Measurements from ENCODE around the gene UCK1. TPM values are rescaled to one million over a fixed set of nuclear protein-coding genes. Genes with fewer than 3 reads are reported as not detected.

Gene UCK1
- total RNA-seq, 3 donors from 2014 or later: 25.2 to 43.4 (median 27.4) TPM

DNA sequence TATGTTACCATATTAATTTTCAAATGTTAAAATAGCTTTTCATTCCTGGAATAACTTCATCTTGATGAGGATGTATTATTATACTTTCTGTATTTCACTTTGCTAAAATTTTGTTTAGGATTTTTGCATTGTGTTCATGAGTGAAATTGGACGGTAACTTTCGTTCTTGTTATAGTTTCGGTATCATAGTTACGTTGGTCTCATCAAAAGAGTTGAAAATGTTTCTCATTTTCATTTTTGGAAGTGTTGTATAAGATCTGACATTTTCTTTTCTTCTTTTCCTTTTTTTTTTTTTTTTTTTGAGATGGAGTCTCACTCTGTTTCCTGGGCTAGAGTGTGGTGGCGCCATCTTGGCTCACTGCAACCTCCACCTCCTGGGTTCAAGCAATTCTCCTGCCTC, 34.3 kb upstream of the UCK1 start:
- no peak for ATAC-seq

DNA sequence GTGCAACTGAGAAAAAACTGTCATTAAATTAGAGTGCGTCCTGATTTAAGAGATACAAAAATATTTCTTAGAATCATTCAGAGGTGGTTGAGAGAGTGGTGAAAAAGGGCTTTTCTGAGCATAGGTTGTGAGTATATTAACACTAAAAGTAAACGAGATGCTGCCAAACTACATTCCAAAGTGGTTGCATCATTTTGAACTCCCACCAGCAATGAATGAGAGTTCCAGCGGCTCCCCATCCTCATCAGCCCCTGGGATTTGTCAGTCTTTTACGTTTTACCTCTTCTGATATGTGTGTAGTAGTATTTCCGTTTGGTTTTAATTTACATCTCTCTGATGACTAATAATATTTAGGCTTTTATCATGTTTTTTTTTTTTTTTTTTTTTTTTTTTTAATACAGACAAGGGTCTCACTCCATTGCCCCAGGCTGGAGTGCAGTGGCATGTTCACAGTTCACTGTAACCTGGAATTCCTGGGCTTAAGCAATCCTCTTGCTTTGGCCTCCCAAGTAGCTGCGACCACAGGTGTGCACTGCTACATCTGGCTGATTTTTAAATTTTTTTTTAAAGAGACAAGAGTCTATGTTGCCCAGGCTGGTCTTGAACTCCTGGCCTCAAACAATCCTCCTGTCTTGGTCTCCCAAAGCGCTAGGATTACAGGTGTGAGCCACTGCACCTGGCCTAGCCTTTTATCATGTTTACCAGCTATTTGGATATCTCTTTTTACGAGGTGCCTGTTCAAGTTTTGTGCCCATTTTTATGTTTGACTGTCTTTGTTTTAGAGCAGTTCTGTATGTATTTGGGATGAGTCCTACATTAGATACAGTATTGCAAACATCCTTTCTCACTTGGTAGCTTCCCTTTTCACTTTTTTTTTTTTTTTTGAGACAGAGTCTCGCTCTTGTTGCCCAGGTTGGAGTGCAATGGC, 31.2 kb upstream of the UCK1 start:
- no peak for ATAC-seq

More for the DNA sequence above, 34.3 kb upstream of the UCK1 start:
- TF ChIP-seq, protein P1, sequence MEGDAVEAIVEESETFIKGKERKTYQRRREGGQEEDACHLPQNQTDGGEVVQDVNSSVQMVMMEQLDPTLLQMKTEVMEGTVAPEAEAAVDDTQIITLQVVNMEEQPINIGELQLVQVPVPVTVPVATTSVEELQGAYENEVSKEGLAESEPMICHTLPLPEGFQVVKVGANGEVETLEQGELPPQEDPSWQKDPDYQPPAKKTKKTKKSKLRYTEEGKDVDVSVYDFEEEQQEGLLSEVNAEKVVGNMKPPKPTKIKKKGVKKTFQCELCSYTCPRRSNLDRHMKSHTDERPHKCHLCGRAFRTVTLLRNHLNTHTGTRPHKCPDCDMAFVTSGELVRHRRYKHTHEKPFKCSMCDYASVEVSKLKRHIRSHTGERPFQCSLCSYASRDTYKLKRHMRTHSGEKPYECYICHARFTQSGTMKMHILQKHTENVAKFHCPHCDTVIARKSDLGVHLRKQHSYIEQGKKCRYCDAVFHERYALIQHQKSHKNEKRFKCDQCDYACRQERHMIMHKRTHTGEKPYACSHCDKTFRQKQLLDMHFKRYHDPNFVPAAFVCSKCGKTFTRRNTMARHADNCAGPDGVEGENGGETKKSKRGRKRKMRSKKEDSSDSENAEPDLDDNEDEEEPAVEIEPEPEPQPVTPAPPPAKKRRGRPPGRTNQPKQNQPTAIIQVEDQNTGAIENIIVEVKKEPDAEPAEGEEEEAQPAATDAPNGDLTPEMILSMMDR (IDR thresholded peaks at IDR 0.05): no peak
- Histone ChIP-seq H3K4me1 (ENCODE audit: low read depth) (no peaks in the 10 kb centered on the region), H3K9me3 (no peaks in the 10 kb centered on the region), H3K36me3 (ENCODE audit: low read depth) (no peaks in the 10 kb centered on the region), H3K4me3 (no peak overlapping the region)
- intact Hi-C loops (cut with DNase I, micrococcal nuclease): no loop called here
- no peak for DNase-seq

DNA sequence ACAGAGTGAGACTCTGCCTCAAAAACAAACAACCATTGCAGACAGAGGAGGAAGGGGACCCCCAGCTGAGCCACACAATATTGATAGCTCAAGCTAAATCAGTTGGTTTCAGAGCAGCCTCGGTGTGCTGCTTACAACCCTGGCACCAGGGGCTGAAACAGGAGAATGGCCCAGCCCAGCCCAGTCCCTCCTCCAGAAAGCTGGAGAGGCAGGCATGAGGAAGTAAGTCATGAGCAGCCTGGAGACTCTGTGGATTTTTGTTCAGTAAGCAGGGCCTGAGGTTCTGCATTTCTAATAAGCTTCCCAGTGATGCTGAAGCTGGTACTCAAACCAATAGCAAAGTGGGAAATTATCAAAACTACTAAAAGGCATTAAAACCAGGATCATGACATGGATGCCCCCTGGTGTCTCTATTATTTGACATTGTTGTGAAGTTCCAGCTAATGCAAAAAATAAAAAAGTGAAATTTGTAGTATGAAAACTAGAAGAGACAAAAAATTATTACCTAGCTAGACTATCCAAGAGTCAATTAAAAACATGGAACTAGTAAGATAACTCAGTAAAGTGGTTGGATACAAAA, 28.4 kb upstream of the UCK1 start:
- TF ChIP-seq, protein P1 (IDR thresholded peaks at IDR 0.05): no peak
- H3K36me3 ChIP-seq (ENCODE audit: low read depth): no peaks in the 10 kb centered on the region

More for the DNA sequence above, 31.2 kb upstream of the UCK1 start:
- H3K4me3 ChIP-seq: no peak overlapping the region
- H3K9me3 ChIP-seq: no peaks in the 10 kb centered on the region
- TF ChIP-seq, protein P1 (IDR thresholded peaks at IDR 0.05): no peak
- no peaks in the 10 kb centered on the region for H3K4me1 ChIP-seq (ENCODE audit: low read depth)
- no peak for DNase-seq
- intact Hi-C loops (cut with DNase I, micrococcal nuclease): no loop called here
- H3K36me3 ChIP-seq (ENCODE audit: low read depth): no peaks in the 10 kb centered on the region

DNA sequence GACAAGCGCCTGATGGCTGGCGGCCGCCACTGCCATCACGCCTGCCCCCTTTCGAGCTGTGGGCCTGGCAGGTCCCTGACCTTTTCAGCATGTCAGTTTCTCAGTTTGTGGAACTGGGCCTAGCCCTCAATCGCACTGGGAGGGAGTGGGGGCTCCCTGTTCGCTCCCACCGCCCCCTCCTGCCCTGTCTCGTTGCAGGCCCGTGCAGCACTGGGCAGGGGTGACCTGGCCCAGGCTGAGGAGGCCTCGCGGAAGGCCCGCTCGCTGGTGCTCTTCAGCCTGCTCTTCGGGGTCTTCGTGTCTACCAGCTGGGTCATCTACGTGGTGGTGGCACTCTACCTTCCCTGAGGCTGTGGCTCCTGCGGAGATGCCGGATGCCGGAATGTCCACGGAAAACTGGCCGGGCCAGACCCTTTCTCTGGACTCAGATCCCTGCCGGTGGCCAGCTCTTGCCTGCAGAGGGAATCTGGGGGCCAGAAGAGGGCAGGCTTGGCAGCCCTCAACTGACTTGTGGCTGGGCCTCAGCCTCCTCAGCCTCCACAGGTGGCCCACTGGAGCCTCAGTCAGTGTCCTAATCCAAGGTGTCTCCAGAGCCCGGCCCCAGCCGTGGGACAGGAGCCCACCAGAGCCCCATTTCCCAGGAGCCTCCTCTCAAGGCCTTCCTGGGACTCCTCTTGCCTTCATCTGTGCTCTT, 26.9 kb upstream of the UCK1 start:
- Histone ChIP-seq H3K4me3 (no peak overlapping the region), H3K4me1 (ENCODE audit: low read depth) (no peaks in the 10 kb centered on the region), H3K9me3 (no peaks in the 10 kb centered on the region), H3K36me3 (ENCODE audit: low read depth) (no peaks in the 10 kb centered on the region)
- intact Hi-C loops (cut with DNase I, micrococcal nuclease): no loop called here
- TF ChIP-seq, protein P1 (IDR thresholded peaks at IDR 0.05): no peak
- DNase-seq (no peak), ATAC-seq (peak; percentile 12)

More for the DNA sequence above, 28.4 kb upstream of the UCK1 start:
- H3K4me1 ChIP-seq (ENCODE audit: low read depth): no peaks in the 10 kb centered on the region
- H3K4me3 ChIP-seq: no peak overlapping the region
- intact Hi-C loops (cut with DNase I, micrococcal nuclease): no loop called here
- no peak for DNase-seq
- no peak for ATAC-seq
- no peaks in the 10 kb centered on the region for H3K9me3 ChIP-seq

DNA sequence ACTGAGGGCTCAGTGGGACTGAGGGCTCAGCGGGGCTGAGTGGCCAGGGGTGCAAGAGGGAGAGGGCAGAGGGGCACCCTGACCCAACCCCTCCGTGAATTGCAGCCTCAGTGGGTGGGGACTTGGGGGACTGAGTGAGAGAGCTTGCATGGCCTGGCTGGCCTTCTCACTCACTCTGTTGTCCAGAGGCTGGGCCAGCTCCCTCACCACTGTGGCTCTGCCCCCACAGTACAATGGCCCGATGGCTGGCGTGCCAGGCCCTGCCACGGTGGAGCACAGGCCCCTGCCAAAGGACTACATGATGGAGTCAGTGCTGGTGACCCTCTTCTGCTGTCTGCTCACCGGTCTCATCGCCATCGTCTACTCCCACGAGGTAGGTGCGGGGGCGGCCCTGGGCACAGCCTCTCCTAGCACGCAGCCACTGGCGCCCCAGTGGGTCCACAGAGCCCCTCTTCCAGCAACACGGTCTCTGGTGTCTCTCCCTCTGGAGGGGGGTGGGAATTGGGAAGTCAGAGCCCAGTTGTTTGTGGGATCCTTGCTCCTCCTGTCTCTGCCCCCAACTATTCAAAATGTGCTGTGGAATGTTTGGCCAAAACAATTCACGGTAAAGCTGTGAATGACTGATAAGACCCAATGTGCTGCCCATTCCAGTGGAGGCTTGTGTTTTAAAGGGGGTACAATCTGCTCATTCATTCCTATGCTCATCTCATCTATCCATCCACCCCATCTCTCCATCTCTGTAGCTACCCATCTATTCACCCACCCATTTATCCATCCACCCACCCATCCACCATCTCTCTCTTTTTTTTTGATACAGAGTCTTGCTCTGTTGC, 25.0 kb upstream of the UCK1 start:
- Histone ChIP-seq H3K4me1 (ENCODE audit: low read depth) (no peaks in the 10 kb centered on the region), H3K4me3 (no peak overlapping the region), H3K9me3 (no peaks in the 10 kb centered on the region), H3K36me3 (ENCODE audit: low read depth) (no peaks in the 10 kb centered on the region)
- intact Hi-C loops (cut with DNase I, micrococcal nuclease): no loop called here
- ATAC-seq (no peak), DNase-seq (no peak)
- TF ChIP-seq, protein P1 (IDR thresholded peaks at IDR 0.05): no peak

Measured in mucosa of descending colon (tissue), 3 donors.